Astrocyte (in vitro differentiated cells and primary cell): ENCODE measurements around the gene LRMDA. TPM values are rescaled to one million over a fixed set of nuclear protein-coding genes. Genes with fewer than 3 reads are reported as not detected.
A peak's percentile ranks its signal among the peaks of the same experiment; 100 is the strongest.

ENCODE experiments used
- DNase-seq: peaks from one replicate; pipeline ENCODE4 v3.0.0-alpha.2; 2010; ENCODE audit warnings: low read depth
- FAIRE-seq: peaks from 2 replicates; lab custom pipeline; 2011; peaks lifted over from hg19 to GRCh38; lab: Jason Lieb, UNC
- H2AFZ ChIP-seq: 2 replicates; pipeline ENCODE4 v1.6.0; 2012; ENCODE audit warnings: low read depth, low read length, inconsistent platforms
- H3K27ac ChIP-seq: 2 replicates; pipeline ENCODE4 v1.5.1; 2011; ENCODE audit warnings: low read depth, low read length, inconsistent platforms
- H3K27me3 ChIP-seq: 2 replicates; pipeline ENCODE4 v1.6.0; 2011; ENCODE audit warnings: low read length, inconsistent platforms; ENCODE audit not compliant: insufficient read depth
- H3K36me3 ChIP-seq: 2 replicates; pipeline ENCODE4 v1.5.1; 2011; ENCODE audit warnings: low read length, inconsistent platforms; ENCODE audit not compliant: insufficient read depth
- H3K4me1 ChIP-seq: 2 replicates; pipeline ENCODE4 v1.5.1; 2011; ENCODE audit warnings: low read length, inconsistent platforms; ENCODE audit not compliant: insufficient read depth
- H3K4me2 ChIP-seq: 2 replicates; pipeline ENCODE4 v1.6.0; 2012; ENCODE audit warnings: low read length, inconsistent platforms
- H3K4me3 ChIP-seq: 2 replicates; pipeline ENCODE4 v1.5.1; 2011; ENCODE audit warnings: low read depth, mild to moderate bottlenecking, low read length, inconsistent platforms; ENCODE audit not compliant: insufficient read depth
- H3K79me2 ChIP-seq: 2 replicates; pipeline ENCODE4 v1.6.0; 2012; ENCODE audit warnings: mild to moderate bottlenecking, low read length, inconsistent platforms; ENCODE audit not compliant: insufficient read depth
- H3K9ac ChIP-seq: 2 replicates; pipeline ENCODE4 v1.6.0; 2012; ENCODE audit warnings: mild to moderate bottlenecking, low read length, inconsistent platforms
- H3K9me3 ChIP-seq: 2 replicates; pipeline ENCODE4 v1.5.1; 2012; ENCODE audit warnings: low read depth, mild to moderate bottlenecking, low read length, inconsistent platforms; ENCODE audit not compliant: insufficient read depth
- H4K20me1 ChIP-seq: 2 replicates; pipeline ENCODE4 v1.6.0; 2012; ENCODE audit warnings: low read length, inconsistent platforms; ENCODE audit not compliant: insufficient read depth
- H3K27ac Mint-ChIP-seq: one replicate; pipeline ENCODE4 v1.8.0; 2021; ENCODE audit warnings: mild to moderate bottlenecking, mixed read lengths; ENCODE audit not compliant: unreplicated experiment
- H3K27me3 Mint-ChIP-seq: one replicate; pipeline ENCODE4 v1.8.0; 2021; ENCODE audit warnings: low read depth, mixed read lengths; ENCODE audit not compliant: unreplicated experiment
- H3K36me3 Mint-ChIP-seq: one replicate; pipeline ENCODE4 v1.8.0; 2021; ENCODE audit warnings: low read depth, mixed read lengths; ENCODE audit not compliant: unreplicated experiment
- H3K4me1 Mint-ChIP-seq: one replicate; pipeline ENCODE4 v1.8.0; 2021; ENCODE audit warnings: low read depth, mixed read lengths; ENCODE audit not compliant: unreplicated experiment
- H3K4me3 Mint-ChIP-seq: one replicate; pipeline ENCODE4 v1.8.0; 2021; ENCODE audit warnings: mild to moderate bottlenecking, moderate library complexity, mixed read lengths; ENCODE audit not compliant: unreplicated experiment
- H3K9me3 Mint-ChIP-seq: one replicate; pipeline ENCODE4 v1.8.0; 2021; ENCODE audit warnings: mild to moderate bottlenecking, mixed read lengths; ENCODE audit not compliant: unreplicated experiment
- EZH2 ChIP-seq: IDR thresholded peaks from 2 replicates; pipeline ENCODE4 v1.6.1; 2012; ENCODE audit warnings: mild to moderate bottlenecking, low read length, inconsistent platforms; ENCODE audit not compliant: insufficient read depth
- total RNA-seq: library from RNA; stranded (reverse); gene quantifications from 2 replicates; pipeline ENCODE4 v1.2.1, GENCODE V29; 2021
- TF ChIP-seq, protein P1 (sequence below): IDR thresholded peaks from 2 replicates; pipeline ENCODE4 v1.5.1; 2011; ENCODE audit warnings: low read depth, mild to moderate bottlenecking, inconsistent platforms, low read length, moderate library complexity; ENCODE audit not compliant: insufficient read depth

LRMDA gene
- total RNA-seq, 1 donor from 2014 or later = 2.7 TPM

DNA sequence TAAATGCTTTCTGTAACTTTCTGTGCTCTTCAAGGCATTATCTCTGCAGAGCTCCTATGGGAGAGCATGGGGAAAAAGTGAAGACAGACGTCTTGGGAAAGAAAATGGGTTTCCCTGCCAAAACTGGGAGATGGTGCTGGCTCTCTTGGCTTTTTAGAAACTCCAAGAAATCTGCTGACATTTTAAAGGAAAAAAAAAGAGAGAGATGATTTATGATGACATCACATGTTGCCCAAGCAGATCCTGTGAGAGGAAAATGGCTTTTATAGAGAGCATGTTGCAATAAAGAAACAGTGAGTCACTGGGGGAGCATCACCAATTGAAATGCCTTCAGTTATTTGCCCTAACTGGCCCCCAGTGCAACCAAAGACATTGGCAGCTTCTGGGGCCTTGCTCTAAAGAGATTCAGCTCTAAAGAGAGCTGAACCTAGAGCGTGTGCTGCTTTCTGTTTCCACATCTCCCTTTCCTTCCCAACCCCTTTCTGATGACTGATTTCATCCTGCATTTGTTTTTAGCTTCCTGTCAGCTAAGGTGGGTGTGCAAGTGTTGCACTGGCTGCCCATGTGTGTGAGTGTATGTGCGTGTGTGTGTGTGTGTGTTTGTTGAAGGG, 37.7 kb downstream of the LRMDA start:
- H3K4me1 Mint-ChIP-seq = peaks cover 11% of the 10 kb centered on the region
- FAIRE-seq (peak; percentile 76), DNase-seq (peak; percentile 89)
- TF ChIP-seq, protein P1, sequence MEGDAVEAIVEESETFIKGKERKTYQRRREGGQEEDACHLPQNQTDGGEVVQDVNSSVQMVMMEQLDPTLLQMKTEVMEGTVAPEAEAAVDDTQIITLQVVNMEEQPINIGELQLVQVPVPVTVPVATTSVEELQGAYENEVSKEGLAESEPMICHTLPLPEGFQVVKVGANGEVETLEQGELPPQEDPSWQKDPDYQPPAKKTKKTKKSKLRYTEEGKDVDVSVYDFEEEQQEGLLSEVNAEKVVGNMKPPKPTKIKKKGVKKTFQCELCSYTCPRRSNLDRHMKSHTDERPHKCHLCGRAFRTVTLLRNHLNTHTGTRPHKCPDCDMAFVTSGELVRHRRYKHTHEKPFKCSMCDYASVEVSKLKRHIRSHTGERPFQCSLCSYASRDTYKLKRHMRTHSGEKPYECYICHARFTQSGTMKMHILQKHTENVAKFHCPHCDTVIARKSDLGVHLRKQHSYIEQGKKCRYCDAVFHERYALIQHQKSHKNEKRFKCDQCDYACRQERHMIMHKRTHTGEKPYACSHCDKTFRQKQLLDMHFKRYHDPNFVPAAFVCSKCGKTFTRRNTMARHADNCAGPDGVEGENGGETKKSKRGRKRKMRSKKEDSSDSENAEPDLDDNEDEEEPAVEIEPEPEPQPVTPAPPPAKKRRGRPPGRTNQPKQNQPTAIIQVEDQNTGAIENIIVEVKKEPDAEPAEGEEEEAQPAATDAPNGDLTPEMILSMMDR = no peak
- no peak for TF ChIP-seq EZH2
- peaks cover 13% of the 10 kb centered on the region for H3K9me3 Mint-ChIP-seq
- Histone ChIP-seq H2AFZ (no peak overlapping the region), H3K4me2 (peak overlapping the region; percentile 69), H3K4me1 (peaks cover 17% of the 10 kb centered on the region), H4K20me1 (no peaks in the 10 kb centered on the region), H3K9me3 (no peaks in the 10 kb centered on the region), H3K36me3 (no peaks in the 10 kb centered on the region), H3K4me3 (no peak overlapping the region), H3K27ac (no peak overlapping the region), H3K79me2 (no peaks in the 10 kb centered on the region), H3K27me3 (peaks cover 9% of the 10 kb centered on the region), H3K9ac (no peak overlapping the region)
- peaks cover 30% of the 10 kb centered on the region for H3K27me3 Mint-ChIP-seq
- H3K27ac Mint-ChIP-seq = no peak overlapping the region
- no peak overlapping the region for H3K4me3 Mint-ChIP-seq
- peaks cover 1% of the 10 kb centered on the region for H3K36me3 Mint-ChIP-seq

DNA sequence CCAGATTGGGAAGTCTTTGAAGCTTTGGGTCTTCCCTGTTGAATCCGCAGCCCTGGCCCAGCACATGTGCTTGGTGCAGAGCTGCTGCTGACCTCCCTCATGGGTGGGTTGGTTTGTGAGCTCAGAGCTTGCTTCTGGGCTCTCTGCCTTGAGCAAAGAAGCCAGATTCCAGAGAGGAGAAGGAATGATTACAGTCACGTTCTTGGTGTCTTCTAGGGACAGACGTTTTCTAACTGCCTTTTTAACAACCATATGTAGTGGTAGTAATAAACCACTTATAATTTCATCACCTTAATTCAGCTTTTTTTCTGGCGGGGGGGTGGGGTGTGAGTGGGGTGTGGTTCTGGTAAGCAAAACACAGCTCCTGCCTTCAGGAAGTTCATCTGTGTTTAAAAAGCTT, 39.5 kb downstream of the LRMDA start:
- Mint-ChIP-seq H3K4me3 (no peak overlapping the region), H3K4me1 (peaks cover 6% of the 10 kb centered on the region), H3K36me3 (peaks cover 1% of the 10 kb centered on the region), H3K27me3 (peaks cover 40% of the 10 kb centered on the region), H3K27ac (no peak overlapping the region), H3K9me3 (peaks cover 17% of the 10 kb centered on the region)
- Histone ChIP-seq H3K36me3 (no peaks in the 10 kb centered on the region), H3K27me3 (peaks cover 9% of the 10 kb centered on the region), H3K27ac (no peak overlapping the region), H3K4me1 (peaks cover 17% of the 10 kb centered on the region), H2AFZ (no peak overlapping the region), H3K4me3 (no peak overlapping the region), H4K20me1 (no peaks in the 10 kb centered on the region), H3K9ac (no peak overlapping the region), H3K4me2 (no peak overlapping the region), H3K79me2 (no peaks in the 10 kb centered on the region), H3K9me3 (no peaks in the 10 kb centered on the region)
- FAIRE-seq = no peak
- TF ChIP-seq EZH2 = no peak
- TF ChIP-seq, protein P1 = no peak
- no peak for DNase-seq

DNA sequence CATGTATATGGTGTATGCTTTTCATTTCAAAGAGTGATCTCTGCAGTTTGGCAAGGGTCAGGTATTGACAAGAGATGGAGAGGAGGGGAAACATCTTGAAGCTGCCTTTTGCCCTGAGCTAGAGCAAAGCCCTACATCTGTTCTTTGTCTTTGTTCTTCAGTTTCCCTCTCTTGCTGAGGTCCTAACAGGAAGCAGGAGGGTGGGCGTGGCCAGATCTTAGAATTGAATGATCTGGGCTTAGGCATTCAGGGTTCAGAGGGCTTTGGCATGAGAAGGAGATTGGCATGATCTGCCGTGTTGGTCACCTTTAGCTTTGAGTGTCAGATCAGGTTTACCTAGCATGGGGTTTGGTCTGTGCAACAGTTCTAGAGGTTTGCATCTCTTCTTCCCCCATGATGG, 41.3 kb downstream of the LRMDA start:
- Histone ChIP-seq H3K79me2 (no peaks in the 10 kb centered on the region), H4K20me1 (no peaks in the 10 kb centered on the region), H2AFZ (no peak overlapping the region), H3K4me1 (peaks cover 13% of the 10 kb centered on the region), H3K9me3 (no peaks in the 10 kb centered on the region), H3K4me3 (no peak overlapping the region), H3K4me2 (no peak overlapping the region), H3K27me3 (peaks cover 9% of the 10 kb centered on the region), H3K36me3 (no peaks in the 10 kb centered on the region), H3K9ac (no peak overlapping the region), H3K27ac (no peak overlapping the region)
- FAIRE-seq = no peak
- peaks cover 17% of the 10 kb centered on the region for H3K9me3 Mint-ChIP-seq
- peaks cover 6% of the 10 kb centered on the region for H3K4me1 Mint-ChIP-seq
- H3K27ac Mint-ChIP-seq = no peak overlapping the region
- peaks cover 39% of the 10 kb centered on the region for H3K27me3 Mint-ChIP-seq
- H3K36me3 Mint-ChIP-seq = peaks cover 1% of the 10 kb centered on the region
- no peak overlapping the region for H3K4me3 Mint-ChIP-seq
- TF ChIP-seq, protein P1 = no peak
- DNase-seq = no peak
